HepG2 (cell line): ENCODE measurements around the gene LRP10. TPM values are rescaled to one million over a fixed set of nuclear protein-coding genes. Genes with fewer than 3 reads are reported as not detected.

Experiments used
- GABPA ChIP-seq, 2 experiments: IDR thresholded peaks; 2 replicates each; pipeline ENCODE4 v1.6.1; 2011 to 2016; ENCODE audit warnings: low read depth in 2 of 2, low read length in 1 of 2, missing biosample characterization in 1 of 2, missing genetic modification characterization in 1 of 2
- ISL2 ChIP-seq: sonication (generic); formaldehyde crosslinking; IDR thresholded peaks from 2 replicates; pipeline ENCODE4 v1.5.0; 2020; ENCODE audit warnings: missing genetic modification reagents
- JDP2 ChIP-seq: sonication (generic); formaldehyde crosslinking; IDR thresholded peaks from 2 replicates; pipeline ENCODE4 v1.8.1; 2022; ENCODE audit warnings: missing genetic modification reagents, borderline replicate concordance
- MEF2D ChIP-seq: sonication (generic); formaldehyde crosslinking; IDR thresholded peaks from 2 replicates; pipeline ENCODE4 v1.5.1; 2020; ENCODE audit warnings: mild to moderate bottlenecking, missing genetic modification reagents
- NCOA2 ChIP-seq: sonication (generic); formaldehyde crosslinking; IDR thresholded peaks from 2 replicates; pipeline ENCODE4 v1.8.0; 2022; ENCODE audit warnings: inconsistent platforms
- NFIB ChIP-seq: sonication (generic); formaldehyde crosslinking; IDR thresholded peaks from 2 replicates; pipeline ENCODE4 v1.9.0; 2021; ENCODE audit warnings: missing genetic modification reagents, mild to moderate bottlenecking, borderline replicate concordance
- NFRKB ChIP-seq: fragments of 450-650 bp; IDR thresholded peaks from 2 replicates; pipeline ENCODE4 v1.6.1; 2017
- XRCC5 ChIP-seq: fragments of 200-400 bp; formaldehyde crosslinking; optimal IDR thresholded peaks from 2 replicates; pipeline ENCODE3; 2017; ENCODE audit warnings: mild to moderate bottlenecking, low read length
- ZC3H13 ChIP-seq: sonication (generic); formaldehyde crosslinking; IDR thresholded peaks from 2 replicates; pipeline ENCODE4 v1.8.1; 2023; ENCODE audit warnings: mild to moderate bottlenecking, missing genetic modification reagents, moderate library complexity
- ZMYM3 ChIP-seq: sonication (generic); formaldehyde crosslinking; IDR thresholded peaks from 2 replicates; pipeline ENCODE4 v1.5.1; 2020; ENCODE audit warnings: mild to moderate bottlenecking, missing genetic modification reagents
- ZNF383 ChIP-seq: sonication (generic); formaldehyde crosslinking; IDR thresholded peaks from 2 replicates; pipeline ENCODE4 v1.4.0; 2020; ENCODE audit warnings: missing genetic modification reagents, mild to moderate bottlenecking, borderline replicate concordance
- ZNF7 ChIP-seq: IDR thresholded peaks from 2 replicates; pipeline ENCODE4 v1.6.1; 2016; ENCODE audit warnings: missing biosample characterization, missing genetic modification reagents
- ZNF761 ChIP-seq: sonication (generic); formaldehyde crosslinking; conservative IDR thresholded peaks from 2 replicates; pipeline ENCODE4 v1.4.0; 2020; ENCODE audit warnings: mild to moderate bottlenecking, missing genetic modification reagents
- ZSCAN21 ChIP-seq: sonication (generic); formaldehyde crosslinking; IDR thresholded peaks from 2 replicates; pipeline ENCODE4 v1.8.0; 2022; ENCODE audit warnings: mild to moderate bottlenecking, missing genetic modification reagents, moderate library complexity, borderline replicate concordance
- polyA plus RNA-seq, 8 experiments: library from polyadenylated mRNA; depleted of rRNA in 3 of 8; stranded (reverse) in 7 of 8; unstranded in 1 of 8; fragments of >200 nt; fragmentation: Illumina TruSeq in 4 of 8; extraction: Trizol in 4 of 8; gene quantifications; 2 replicates each; pipeline versions ENCODE4 v1.2.1 to v1.2.3, GENCODE V29; 2011 to 2016; ENCODE audit warnings: low read depth in 4 of 8, missing spikeins in 1 of 8, mixed read lengths in 1 of 8; ENCODE audit not compliant: insufficient read depth in 1 of 8
- total RNA-seq, 5 experiments: library from RNA; depleted of rRNA; stranded (reverse); fragments of >200 nt; fragmentation: Illumina TruSeq; extraction: Trizol; gene quantifications; 2 replicates each; pipeline ENCODE4 v1.2.3, GENCODE V29; 2016; ENCODE audit warnings: low read depth in 1 of 5
- TF ChIP-seq, protein P1 (sequence below), 2 experiments: sonication (generic) in 1 of 2; formaldehyde crosslinking in 1 of 2; IDR thresholded peaks; 2 replicates each; pipeline versions ENCODE4 v1.4.0 to v1.6.1; 2016 to 2020; ENCODE audit warnings: borderline replicate concordance in 1 of 2, low read depth in 1 of 2, mild to moderate bottlenecking in 1 of 2, missing genetic modification reagents in 1 of 2
- TF ChIP-seq, protein P2 (sequence below): sonication (generic); formaldehyde crosslinking; IDR thresholded peaks from 2 replicates; pipeline ENCODE4 v1.4.0; 2020; ENCODE audit warnings: missing genetic modification reagents
- TF ChIP-seq, protein P3 (sequence below): conservative IDR thresholded peaks from 2 replicates; pipeline ENCODE4 v1.6.1; 2018; ENCODE audit warnings: missing genetic modification reagents
- TF ChIP-seq, protein P4 (sequence below): sonication (generic); formaldehyde crosslinking; IDR thresholded peaks from 2 replicates; pipeline ENCODE4 v1.4.0; 2020; ENCODE audit warnings: mild to moderate bottlenecking, missing genetic modification reagents
- TF ChIP-seq, protein P5 (sequence below): sonication (generic); formaldehyde crosslinking; IDR thresholded peaks from 2 replicates; pipeline ENCODE4 v1.5.0; 2020; ENCODE audit warnings: mild to moderate bottlenecking, low read depth, missing genetic modification reagents, borderline replicate concordance

LRP10 gene
- total and polyA plus RNA-seq, 2 of the 13 experiments (the other 11 are each of a cell fraction or from before 2014, with no cell fraction given): 16.9 to 45.2 TPM

DNA sequence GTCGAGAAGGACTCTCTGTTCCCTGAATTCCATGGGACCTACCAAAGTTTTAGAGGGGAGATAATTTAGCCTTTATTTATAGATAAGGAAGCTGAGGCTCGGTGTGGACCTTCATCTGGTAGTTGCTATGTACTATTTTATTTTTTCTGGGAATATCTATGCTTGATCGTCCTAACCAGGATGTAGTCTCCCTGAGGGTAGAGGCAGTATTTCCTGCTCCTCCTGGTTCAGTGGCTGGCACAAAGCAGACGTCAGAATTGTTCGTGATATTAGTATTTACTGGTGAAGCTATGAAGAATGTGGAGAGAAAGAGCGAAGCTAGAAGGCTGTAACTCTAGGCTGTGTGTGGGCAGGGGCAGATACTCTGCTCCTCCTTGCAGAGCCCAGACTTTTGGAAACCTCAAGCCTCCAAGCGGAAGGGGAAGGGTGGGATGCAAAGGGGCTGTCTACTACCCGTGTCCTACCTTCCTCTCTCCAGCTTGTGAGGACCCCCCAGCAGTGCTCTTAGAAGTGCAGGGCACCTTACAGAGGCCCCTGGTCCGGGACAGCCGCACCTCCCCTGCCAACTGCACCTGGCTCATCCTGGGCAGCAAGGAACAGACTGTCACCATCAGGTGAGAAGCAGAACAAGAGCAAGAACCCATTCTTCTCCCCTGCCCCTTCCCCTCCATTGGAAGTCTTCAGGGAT, 1.4 kb downstream of the LRP10 start (continued):
- TF ChIP-seq, protein P1, sequence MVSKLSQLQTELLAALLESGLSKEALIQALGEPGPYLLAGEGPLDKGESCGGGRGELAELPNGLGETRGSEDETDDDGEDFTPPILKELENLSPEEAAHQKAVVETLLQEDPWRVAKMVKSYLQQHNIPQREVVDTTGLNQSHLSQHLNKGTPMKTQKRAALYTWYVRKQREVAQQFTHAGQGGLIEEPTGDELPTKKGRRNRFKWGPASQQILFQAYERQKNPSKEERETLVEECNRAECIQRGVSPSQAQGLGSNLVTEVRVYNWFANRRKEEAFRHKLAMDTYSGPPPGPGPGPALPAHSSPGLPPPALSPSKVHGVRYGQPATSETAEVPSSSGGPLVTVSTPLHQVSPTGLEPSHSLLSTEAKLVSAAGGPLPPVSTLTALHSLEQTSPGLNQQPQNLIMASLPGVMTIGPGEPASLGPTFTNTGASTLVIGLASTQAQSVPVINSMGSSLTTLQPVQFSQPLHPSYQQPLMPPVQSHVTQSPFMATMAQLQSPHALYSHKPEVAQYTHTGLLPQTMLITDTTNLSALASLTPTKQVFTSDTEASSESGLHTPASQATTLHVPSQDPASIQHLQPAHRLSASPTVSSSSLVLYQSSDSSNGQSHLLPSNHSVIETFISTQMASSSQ (IDR thresholded peaks at IDR 0.05; ENCODE audit: low read depth): no peak
- TF ChIP-seq, protein P1 (CRISPR knock-in tag; IDR thresholded peaks at IDR 0.05; ENCODE audit: borderline replicate concordance): no peak
- TF ChIP-seq NFIB (CRISPR knock-in tag) (no peak), ZC3H13 (CRISPR knock-in tag) (0 out of 2 replicates have a peak, but pooled peaks have one; percentile 60), GABPA (IDR thresholded peaks at IDR 0.05; ENCODE audit: low read depth, low read length) (no peak), GABPA (CRISPR knock-in tag; IDR thresholded peaks at IDR 0.05; ENCODE audit: low read depth) (no peak), ZSCAN21 (CRISPR knock-in tag) (no peak), ZMYM3 (CRISPR knock-in tag) (no peak), ZNF761 (CRISPR knock-in tag) (no peak), MEF2D (no peak), XRCC5 (peak; percentile 13), ZNF7 (CRISPR knock-in tag) (0 out of 2 replicates have a peak, but pooled peaks have one; percentile 1), NCOA2 (CRISPR knock-in tag) (no peak; the same call in 1 of the 2 replicates), NFRKB (no peak), JDP2 (CRISPR knock-in tag) (no peak), ZNF383 (no peak), ISL2 (CRISPR knock-in tag) (no peak)
- TF ChIP-seq, protein P2, sequence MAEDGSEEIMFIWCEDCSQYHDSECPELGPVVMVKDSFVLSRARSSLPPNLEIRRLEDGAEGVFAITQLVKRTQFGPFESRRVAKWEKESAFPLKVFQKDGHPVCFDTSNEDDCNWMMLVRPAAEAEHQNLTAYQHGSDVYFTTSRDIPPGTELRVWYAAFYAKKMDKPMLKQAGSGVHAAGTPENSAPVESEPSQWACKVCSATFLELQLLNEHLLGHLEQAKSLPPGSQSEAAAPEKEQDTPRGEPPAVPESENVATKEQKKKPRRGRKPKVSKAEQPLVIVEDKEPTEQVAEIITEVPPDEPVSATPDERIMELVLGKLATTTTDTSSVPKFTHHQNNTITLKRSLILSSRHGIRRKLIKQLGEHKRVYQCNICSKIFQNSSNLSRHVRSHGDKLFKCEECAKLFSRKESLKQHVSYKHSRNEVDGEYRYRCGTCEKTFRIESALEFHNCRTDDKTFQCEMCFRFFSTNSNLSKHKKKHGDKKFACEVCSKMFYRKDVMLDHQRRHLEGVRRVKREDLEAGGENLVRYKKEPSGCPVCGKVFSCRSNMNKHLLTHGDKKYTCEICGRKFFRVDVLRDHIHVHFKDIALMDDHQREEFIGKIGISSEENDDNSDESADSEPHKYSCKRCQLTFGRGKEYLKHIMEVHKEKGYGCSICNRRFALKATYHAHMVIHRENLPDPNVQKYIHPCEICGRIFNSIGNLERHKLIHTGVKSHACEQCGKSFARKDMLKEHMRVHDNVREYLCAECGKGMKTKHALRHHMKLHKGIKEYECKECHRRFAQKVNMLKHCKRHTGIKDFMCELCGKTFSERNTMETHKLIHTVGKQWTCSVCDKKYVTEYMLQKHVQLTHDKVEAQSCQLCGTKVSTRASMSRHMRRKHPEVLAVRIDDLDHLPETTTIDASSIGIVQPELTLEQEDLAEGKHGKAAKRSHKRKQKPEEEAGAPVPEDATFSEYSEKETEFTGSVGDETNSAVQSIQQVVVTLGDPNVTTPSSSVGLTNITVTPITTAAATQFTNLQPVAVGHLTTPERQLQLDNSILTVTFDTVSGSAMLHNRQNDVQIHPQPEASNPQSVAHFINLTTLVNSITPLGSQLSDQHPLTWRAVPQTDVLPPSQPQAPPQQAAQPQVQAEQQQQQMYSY: no peak
- TF ChIP-seq, protein P3, sequence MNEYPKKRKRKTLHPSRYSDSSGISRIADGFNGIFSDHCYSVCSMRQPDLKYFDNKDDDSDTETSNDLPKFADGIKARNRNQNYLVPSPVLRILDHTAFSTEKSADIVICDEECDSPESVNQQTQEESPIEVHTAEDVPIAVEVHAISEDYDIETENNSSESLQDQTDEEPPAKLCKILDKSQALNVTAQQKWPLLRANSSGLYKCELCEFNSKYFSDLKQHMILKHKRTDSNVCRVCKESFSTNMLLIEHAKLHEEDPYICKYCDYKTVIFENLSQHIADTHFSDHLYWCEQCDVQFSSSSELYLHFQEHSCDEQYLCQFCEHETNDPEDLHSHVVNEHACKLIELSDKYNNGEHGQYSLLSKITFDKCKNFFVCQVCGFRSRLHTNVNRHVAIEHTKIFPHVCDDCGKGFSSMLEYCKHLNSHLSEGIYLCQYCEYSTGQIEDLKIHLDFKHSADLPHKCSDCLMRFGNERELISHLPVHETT (CRISPR knock-in tag): no peak
- TF ChIP-seq, protein P4, sequence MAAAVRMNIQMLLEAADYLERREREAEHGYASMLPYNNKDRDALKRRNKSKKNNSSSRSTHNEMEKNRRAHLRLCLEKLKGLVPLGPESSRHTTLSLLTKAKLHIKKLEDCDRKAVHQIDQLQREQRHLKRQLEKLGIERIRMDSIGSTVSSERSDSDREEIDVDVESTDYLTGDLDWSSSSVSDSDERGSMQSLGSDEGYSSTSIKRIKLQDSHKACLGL (CRISPR knock-in tag): peak; percentile 18; the same call in 1 of the 2 replicates
- TF ChIP-seq, protein P5, sequence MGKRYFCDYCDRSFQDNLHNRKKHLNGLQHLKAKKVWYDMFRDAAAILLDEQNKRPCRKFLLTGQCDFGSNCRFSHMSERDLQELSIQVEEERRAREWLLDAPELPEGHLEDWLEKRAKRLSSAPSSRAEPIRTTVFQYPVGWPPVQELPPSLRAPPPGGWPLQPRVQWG (CRISPR knock-in tag): no peak
